ENCODE data around the gene CACNA1I. TPM values are rescaled to one million over a fixed set of nuclear protein-coding genes. Genes with fewer than 3 reads are reported as not detected.

The CACNA1I gene
- total RNA-seq, 1 experiment from 2014 or later, result 0.02 TPM

- POLR2A ChIA-PET, result no interaction called here
- DNase-seq (ENCODE audit: unreplicated experiment), result no peak
- Mint-ChIP-seq H3K4me3 (ENCODE audit: unreplicated experiment) (no peak overlapping the region), H3K27me3 (ENCODE audit: insufficient read depth, unreplicated experiment) (no peaks in the 10 kb centered on the region), H3K9me3 (ENCODE audit: unreplicated experiment) (no peaks in the 10 kb centered on the region), H3K36me3 (ENCODE audit: insufficient read depth, unreplicated experiment) (no peaks in the 10 kb centered on the region), H3K27ac (ENCODE audit: low read depth, unreplicated experiment) (no peak overlapping the region), H3K4me1 (ENCODE audit: insufficient read depth, unreplicated experiment) (no peaks in the 10 kb centered on the region)
- TF ChIP-seq, protein P1, sequence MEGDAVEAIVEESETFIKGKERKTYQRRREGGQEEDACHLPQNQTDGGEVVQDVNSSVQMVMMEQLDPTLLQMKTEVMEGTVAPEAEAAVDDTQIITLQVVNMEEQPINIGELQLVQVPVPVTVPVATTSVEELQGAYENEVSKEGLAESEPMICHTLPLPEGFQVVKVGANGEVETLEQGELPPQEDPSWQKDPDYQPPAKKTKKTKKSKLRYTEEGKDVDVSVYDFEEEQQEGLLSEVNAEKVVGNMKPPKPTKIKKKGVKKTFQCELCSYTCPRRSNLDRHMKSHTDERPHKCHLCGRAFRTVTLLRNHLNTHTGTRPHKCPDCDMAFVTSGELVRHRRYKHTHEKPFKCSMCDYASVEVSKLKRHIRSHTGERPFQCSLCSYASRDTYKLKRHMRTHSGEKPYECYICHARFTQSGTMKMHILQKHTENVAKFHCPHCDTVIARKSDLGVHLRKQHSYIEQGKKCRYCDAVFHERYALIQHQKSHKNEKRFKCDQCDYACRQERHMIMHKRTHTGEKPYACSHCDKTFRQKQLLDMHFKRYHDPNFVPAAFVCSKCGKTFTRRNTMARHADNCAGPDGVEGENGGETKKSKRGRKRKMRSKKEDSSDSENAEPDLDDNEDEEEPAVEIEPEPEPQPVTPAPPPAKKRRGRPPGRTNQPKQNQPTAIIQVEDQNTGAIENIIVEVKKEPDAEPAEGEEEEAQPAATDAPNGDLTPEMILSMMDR (IDR thresholded peaks at IDR 0.05; ENCODE audit: unreplicated experiment), result no peak
- intact Hi-C loops (cut with micrococcal nuclease), result no loop called here
- CTCF ChIA-PET, result interaction anchor here (0.7 kb wide), 1 partner anchor 394 kb away, joined by 3 read pairs; no protein-coding TSS in a partner anchor
- no TSS peak for BruUV-seq (replicated peaks)
These were observed 72.9 kb downstream of the CACNA1I start for GRCh38 chr22:39643311-39644083.

DNA sequence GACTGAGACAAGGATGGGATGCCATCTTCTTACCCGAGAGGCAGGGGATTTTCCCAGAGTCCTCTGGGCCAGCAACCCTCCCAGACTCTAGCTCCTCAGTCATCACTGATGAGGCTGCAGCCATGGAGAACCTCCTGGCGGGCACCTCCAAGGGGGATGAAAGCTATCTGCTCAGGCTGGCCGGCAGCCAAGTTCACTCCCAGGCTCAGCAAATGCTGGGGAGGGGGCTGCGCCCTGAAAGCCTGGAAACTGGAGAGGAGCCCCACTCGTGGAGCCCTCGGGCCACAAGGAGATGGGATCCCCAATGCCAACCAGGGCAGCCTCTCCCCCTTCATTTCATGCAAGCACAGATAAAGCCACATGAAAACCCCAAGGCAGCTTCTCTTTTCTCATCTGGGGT is 75.0 kb downstream of the CACNA1I start:
- peaks cover 3% of the 10 kb centered on the region for H3K36me3 Mint-ChIP-seq (ENCODE audit: insufficient read depth, unreplicated experiment)
- no peak overlapping the region for H3K4me3 Mint-ChIP-seq (ENCODE audit: unreplicated experiment)
- no peaks in the 10 kb centered on the region for H3K27me3 Mint-ChIP-seq (ENCODE audit: insufficient read depth, unreplicated experiment)
- CTCF ChIA-PET, result no interaction called here
- no peaks in the 10 kb centered on the region for H3K9me3 Mint-ChIP-seq (ENCODE audit: unreplicated experiment)
- intact Hi-C loops (cut with micrococcal nuclease), result no loop called here
- no peaks in the 10 kb centered on the region for H3K4me1 Mint-ChIP-seq (ENCODE audit: insufficient read depth, unreplicated experiment)
- no peak for DNase-seq (ENCODE audit: unreplicated experiment)
- no peak overlapping the region for H3K27ac Mint-ChIP-seq (ENCODE audit: low read depth, unreplicated experiment)
- TF ChIP-seq, protein P1 (IDR thresholded peaks at IDR 0.05; ENCODE audit: unreplicated experiment), result no peak
- POLR2A ChIA-PET, result no interaction called here
- BruUV-seq (replicated peaks), result no TSS peak

DNA sequence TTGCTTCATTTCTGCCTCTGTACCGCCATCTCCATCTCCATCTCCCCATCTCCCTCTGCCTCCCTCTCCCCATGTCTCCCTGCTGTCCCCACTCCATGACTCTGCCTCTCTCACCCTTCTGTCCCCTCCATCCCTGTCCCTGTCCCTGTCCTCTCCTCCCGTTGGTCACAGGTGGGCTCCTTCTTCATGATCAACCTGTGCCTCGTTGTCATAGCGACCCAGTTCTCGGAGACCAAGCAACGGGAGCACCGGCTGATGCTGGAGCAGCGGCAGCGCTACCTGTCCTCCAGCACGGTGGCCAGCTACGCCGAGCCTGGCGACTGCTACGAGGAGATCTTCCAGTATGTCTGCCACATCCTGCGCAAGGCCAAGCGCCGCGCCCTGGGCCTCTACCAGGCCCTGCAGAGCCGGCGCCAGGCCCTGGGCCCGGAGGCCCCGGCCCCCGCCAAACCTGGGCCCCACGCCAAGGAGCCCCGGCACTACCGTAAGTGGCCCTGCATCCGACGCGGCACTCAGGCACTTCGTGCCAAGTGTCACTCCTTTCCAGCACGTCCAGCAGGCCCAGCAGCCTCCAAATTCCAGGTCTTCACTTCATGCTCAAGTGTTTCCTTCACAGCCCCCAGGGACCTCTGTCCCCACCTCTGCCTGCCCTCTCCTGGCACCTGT is 76.0 kb downstream of the CACNA1I start:
- no peaks in the 10 kb centered on the region for H3K9me3 Mint-ChIP-seq (ENCODE audit: unreplicated experiment)
- ChIA-PET POLR2A (no interaction called here), CTCF (no interaction called here)
- TF ChIP-seq, protein P1 (IDR thresholded peaks at IDR 0.05; ENCODE audit: unreplicated experiment), result no peak
- no peak overlapping the region for H3K27ac Mint-ChIP-seq (ENCODE audit: low read depth, unreplicated experiment)
- DNase-seq (ENCODE audit: unreplicated experiment), result no peak
- intact Hi-C loops (cut with micrococcal nuclease), result no loop called here
- peaks cover 5% of the 10 kb centered on the region for H3K36me3 Mint-ChIP-seq (ENCODE audit: insufficient read depth, unreplicated experiment)
- no TSS peak for BruUV-seq (replicated peaks)
- H3K4me1 Mint-ChIP-seq (ENCODE audit: insufficient read depth, unreplicated experiment), result no peaks in the 10 kb centered on the region
- no peaks in the 10 kb centered on the region for H3K27me3 Mint-ChIP-seq (ENCODE audit: insufficient read depth, unreplicated experiment)
- no peak overlapping the region for H3K4me3 Mint-ChIP-seq (ENCODE audit: unreplicated experiment)

- BruUV-seq (replicated peaks), result no TSS peak
- ChIA-PET POLR2A (interaction anchor here (0.6 kb wide), 1 partner anchor 13 kb away, joined by 3 read pairs; no protein-coding TSS in a partner anchor), CTCF (no interaction called here)
- Mint-ChIP-seq H3K4me3 (ENCODE audit: unreplicated experiment) (no peak overlapping the region), H3K9me3 (ENCODE audit: unreplicated experiment) (no peaks in the 10 kb centered on the region), H3K27me3 (ENCODE audit: insufficient read depth, unreplicated experiment) (no peaks in the 10 kb centered on the region), H3K36me3 (ENCODE audit: insufficient read depth, unreplicated experiment) (peaks cover 5% of the 10 kb centered on the region), H3K4me1 (ENCODE audit: insufficient read depth, unreplicated experiment) (no peaks in the 10 kb centered on the region), H3K27ac (ENCODE audit: low read depth, unreplicated experiment) (no peak overlapping the region)
- DNase-seq (ENCODE audit: unreplicated experiment), result no peak
- intact Hi-C loops (cut with micrococcal nuclease), result no loop called here
- TF ChIP-seq, protein P1 (IDR thresholded peaks at IDR 0.05; ENCODE audit: unreplicated experiment), result no peak
These were observed 77.5 kb downstream of the CACNA1I start for GRCh38 chr22:39647836-39648629.

Measured in MCF 10A (cell line).